Epithelial cell of alveolus of lung (primary cell): ENCODE results near the gene OR4K13. TPM values are rescaled to one million over a fixed set of nuclear protein-coding genes. Genes with fewer than 3 reads are reported as not detected.

Experiments
- total RNA-seq: library from RNA; depleted of rRNA; stranded (reverse); fragments of >200 nt; gene quantifications from 2 replicates; pipeline ENCODE4 v1.2.1, GENCODE V29; 2015

Gene OR4K13
- total RNA-seq: not detected in 2 replicates

GRCh38 chr14:20035938-20036337 is at the start of gene OR4K13:
OR4K13 (minus strand) TSS chr14:20036038; CDS start chr14:20034758, 1,280 bp downstream.

GRCh38 chr14:20059745-20060144 is 23.9 kb upstream of the OR4K13 start, which contains the start of gene OR4L1:
OR4L1 (plus strand) TSS chr14:20060045; CDS start chr14:20060045, 0 bp downstream.

GRCh38 chr14:20019257-20019865 is 16.5 kb downstream of the OR4K13 start, which contains the start of gene OR4K14:
OR4K14 (minus strand) TSS chr14:20019307; CDS start chr14:20015193, 4,114 bp downstream.

GRCh38 chr14:20001863-20002262 is 34.0 kb downstream of the OR4K13 start, which contains the start of gene OR4Q2:
OR4Q2 (plus strand) TSS chr14:20002163.

Other genes with a start within 250 kb of the OR4K13 start
- gene OR4N2, start 232.3 kb downstream of the OR4K13 start, total RNA-seq: not detected in 2 replicates
- gene OR4K2, start 160.9 kb downstream of the OR4K13 start, total RNA-seq: not detected in 2 replicates
- not detected in 2 replicates for gene OR4K5, start 115.4 kb downstream of the OR4K13 start, total RNA-seq
- not detected in 2 replicates for gene OR4K1, start 105.1 kb downstream of the OR4K13 start, total RNA-seq
- gene OR4K15, start 60.4 kb downstream of the OR4K13 start, total RNA-seq: not detected in 2 replicates
- not detected in 2 replicates for gene OR4Q2, start 33.9 kb downstream of the OR4K13 start, total RNA-seq
- gene OR4K14, start 16.7 kb downstream of the OR4K13 start, total RNA-seq: not detected in 2 replicates
- not detected in 2 replicates for gene OR4L1, start 24.0 kb upstream of the OR4K13 start, total RNA-seq
- gene OR4K17, start 74.7 kb upstream of the OR4K13 start, total RNA-seq: not detected in 2 replicates
- gene OR4N5, start 102.8 kb upstream of the OR4K13 start, total RNA-seq: not detected in 2 replicates
- not detected in 2 replicates for gene OR11G2, start 154.9 kb upstream of the OR4K13 start, total RNA-seq
- gene OR11H6, start 187.7 kb upstream of the OR4K13 start, total RNA-seq: not detected in 2 replicates
- not detected in 2 replicates for gene OR11H7, start 192.9 kb upstream of the OR4K13 start, total RNA-seq
- not detected in 2 replicates for gene OR11H4, start 203.2 kb upstream of the OR4K13 start, total RNA-seq